Heart left ventricle (tissue), 16 donors: ENCODE results near the gene PLXNC1. TPM values are rescaled to one million over a fixed set of nuclear protein-coding genes. Genes with fewer than 3 reads are reported as not detected.
A peak's percentile ranks its signal among the peaks of the same experiment; 100 is the strongest.

ENCODE experiments used
- ATAC-seq, 4 donors: fragments of 200-7000 bp; cut with Tn5 transposase; one replicate each; pipeline ENCODE4 v1.9.1; 2020 to 2022; ENCODE audit warnings: moderate library complexity in 4 of 4, mild to moderate bottlenecking in 3 of 4, moderate number of reproducible peaks in 1 of 4
- DNase-seq, 5 donors: peaks; one replicate each; pipeline ENCODE4 v3.0.0-alpha.2; 2020
- H3K27ac ChIP-seq, 12 donors: fragments of 200-600 bp; sonication (generic) in 4 of 12; one replicate each; pipeline versions ENCODE4 v1.5.0 to v1.8.0; 2016 to 2022; ENCODE audit warnings: mild to moderate bottlenecking in 2 of 12
- H3K27me3 ChIP-seq, 9 donors: fragments of 200-600 bp; sonication (generic) in 2 of 9; one replicate each; pipeline versions ENCODE4 v1.5.1 to v1.8.0; 2016 to 2022; ENCODE audit warnings: mild to moderate bottlenecking in 3 of 9
- H3K36me3 ChIP-seq, 9 donors: fragments of 200-600 bp; sonication (generic) in 2 of 9; one replicate each; pipeline versions ENCODE4 v1.5.0 to v1.8.0; 2018 to 2022; ENCODE audit warnings: mild to moderate bottlenecking in 2 of 9
- H3K4me1 ChIP-seq, 12 donors: fragments of 200-600 bp; sonication (generic) in 4 of 12; one replicate each; pipeline versions ENCODE4 v1.5.0 to v1.8.0; 2016 to 2022; ENCODE audit warnings: mild to moderate bottlenecking in 3 of 12
- H3K4me3 ChIP-seq, 12 donors: fragments of 200-600 bp; sonication (generic) in 4 of 12; one replicate each; pipeline versions ENCODE4 v1.5.0 to v1.8.0; 2017 to 2022; ENCODE audit warnings: mild to moderate bottlenecking in 9 of 12, moderate library complexity in 4 of 12
- H3K9me3 ChIP-seq, 12 donors: fragments of 200-600 bp; sonication (generic) in 4 of 12; one replicate each; pipeline versions ENCODE4 v1.5.0 to v1.8.0; 2016 to 2022; ENCODE audit warnings: mild to moderate bottlenecking in 1 of 12
- CTCF ChIP-seq, 12 donors: fragments of 200-600 bp; sonication (generic) in 4 of 12; IDR thresholded peaks; one replicate each; pipeline versions ENCODE4 v1.5.0 to v1.8.0; 2018 to 2022; ENCODE audit warnings: antibody characterized with exemption in 12 of 12, mild to moderate bottlenecking in 5 of 12
- POLR2A ChIP-seq, 2 donors: fragments of 450-650 bp; IDR thresholded peaks; one replicate each; pipeline ENCODE4 v1.6.1; 2017; ENCODE audit warnings: antibody characterized with exemption in 2 of 2, mild to moderate bottlenecking in 2 of 2, moderate library complexity in 2 of 2
- WGBS, 4 donors: extraction: QIAGEN DNeasy Blood & Tissue Kit in 2 of 4; methylation state at CpG; one replicate each; pipeline versions ENCODE4 v1.1.5 to v1.1.7; 2013 to 2018; 5-methylcytosine and 5-hydroxymethylcytosine counted together
- intact Hi-C, 10 donors: fragments of 100-400 bp; cut with DNase I; formaldehyde crosslinking; loops; one replicate each; pipeline versions ENCODE4 v1.11.1 to v1.14.2; 2022
- long read RNA-seq, 3 donors: library from polyadenylated mRNA; unstranded; transcript quantifications; one replicate each; pipeline ENCODE4 v2.0.0, GENCODE V29; 2020 to 2021
- polyA plus RNA-seq, 2 donors: library from polyadenylated mRNA; stranded (reverse); fragments of 200-250 nt; gene quantifications; one replicate each; pipeline ENCODE4 v1.2.3, GENCODE V29; 2013
- total RNA-seq, 9 donors: library from RNA; depleted of rRNA in 2 of 9; stranded (reverse); fragments of >200 nt in 2 of 9; fragmentation: NEBNext Ultra II Directional in 3 of 9; extraction: Animal tissue kit (Norgen Biotek cat#: 25700) in 3 of 9; gene quantifications; one replicate each; pipeline versions ENCODE4 v1.1.0 to v1.2.4, GENCODE V29; 2016 to 2023
- donor health status: ischemic (EF 13 %, LVEDD 7.1; RV severe dilation, severe dysfunction).
- donor health status: healthy with polysubstance abuse.
- donor health status: DM: no; HTN: yes; CAD: no.
- donor health status: DM: no; HTN: no; CAD: no.
- donor health status: ischemic (EF 25% LVEDD 6.9; RV normal size, moderate dysfunction).
- donor health status: ischemic (EF 25% LVEDD 5.7; RV mildly dilated, moderate dysfunction).
- donor health status: healthy.
- donor health status: DM: yes; HTN: yes; CAD: no.
- donor health status: ischemic (EF 35%, LVEDD 5.7; RV mildly dilated, moderate dysfunction).
- donor health status: nonischemic (EF 11% LVEDD 7.7; RV severe dilation, severe dysfunction).
- donor health status: DM: yes; HTN: yes; CAD: no.
- donor health status: PGD.
- donor health status: ischemic (EF 29% LVEDD 5.4; RV normal size, mild dysfunction).
- donor health status: nonischemic (EF 23%, LVEDD 6.1; RV moderate dilation, normal function).

Gene PLXNC1
- total RNA-seq (10 to 100 TPM in 1 of 9 donors, 1 to 10 TPM in 8; 1.8 to 18.4 (median 3.1) TPM), polyA plus RNA-seq (1 to 10 TPM in 1 of 2 donors, under 1 TPM in 1; 0.84 to 1.1 TPM)
- long read RNA-seq, donor 1, partial matches to known transcripts: 0 of 2 reads
- long read RNA-seq, donor 1, other reads (novel, unspliced or antisense): 2 of 2 reads
- long read RNA-seq, donor 2, partial matches to known transcripts: 0 of 2 reads
- long read RNA-seq, donor 2, other reads (novel, unspliced or antisense): 2 of 2 reads
- long read RNA-seq, donor 3, partial matches to known transcripts: 0 of 1 reads
- long read RNA-seq, donor 3, other reads (novel, unspliced or antisense): 0 of 1 reads

GRCh38 chr12:94147991-94148738, at the start of gene PLXNC1:
Gene PLXNC1 (plus strand): TSS chr12:94148577. CDS start chr12:94148972, 395 bp downstream.
- DNase-seq (peak; percentile 58 to 88 (median 67)), ATAC-seq (peak in 3 of 4 donors; percentile 50 to 65 (median 57))
- Histone ChIP-seq H3K27ac (peak within 1 kb of the TSS in 6 of 12 donors; percentile 4 to 70 (median 24)), H3K27me3 (peaks cover 0 to 18% (median 2%) of the 10 kb centered on the region in 9 donors), H3K4me3 (peak within 1 kb of the TSS; percentile 51 to 80 (median 66)), H3K9me3 (no peaks in the 10 kb centered on the region), H3K36me3 (no peaks in the 10 kb centered on the region), H3K4me1 (peaks cover 0 to 51% (median 12%) of the 10 kb centered on the region in 12 donors)
- intact Hi-C loops: loop anchor here in 8 of 10 donors (2.0 to 10.0 kb wide), 8 partner anchors 137 to 1187 kb away; no protein-coding TSS in a partner anchor
- TF ChIP-seq CTCF (IDR thresholded peaks at IDR 0.05) (no peak), POLR2A (IDR thresholded peaks at IDR 0.05) (no peak)
- WGBS, 4 donors: 0 to 4% (median 1%) methylated on average over 21 to 69 of the region's 75 CpGs

DNA sequence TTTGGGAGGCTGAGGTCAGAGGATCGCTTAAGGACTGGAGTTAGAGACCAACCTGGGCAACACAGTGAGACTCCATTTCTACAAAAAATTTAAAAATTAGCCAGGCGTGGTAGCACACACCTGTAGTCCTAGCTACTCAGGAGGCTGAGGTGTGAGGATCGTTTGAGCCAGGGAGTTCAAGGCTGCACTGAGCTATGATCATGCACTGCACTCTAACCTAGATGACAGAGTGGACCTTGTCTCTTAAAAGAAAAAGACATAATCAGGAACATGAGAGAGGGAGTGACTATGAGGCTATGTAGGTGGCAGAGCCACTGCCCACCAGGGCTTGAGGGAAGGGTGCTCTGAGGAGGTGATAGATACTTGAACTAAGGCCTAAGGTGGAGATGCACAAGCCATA, 49.2 kb upstream of the PLXNC1 start:
- ATAC-seq (no peak), DNase-seq (no peak)
- no peak for TF ChIP-seq CTCF (IDR thresholded peaks at IDR 0.05)
- no peak for TF ChIP-seq POLR2A (IDR thresholded peaks at IDR 0.05)
- no peaks in the 10 kb centered on the region for H3K9me3 ChIP-seq
- H3K27ac ChIP-seq: no peak overlapping the region
- 92 to 98% (median 95%) methylated on average over 3 of the region's 3 CpGs for WGBS, 4 donors
- H3K4me1 ChIP-seq: peaks cover 0 to 17% (median 10%) of the 10 kb centered on the region in 12 donors
- H3K4me3 ChIP-seq: no peak overlapping the region
- no peaks in the 10 kb centered on the region for H3K36me3 ChIP-seq
- peaks cover 0 to 1% (median 0%) of the 10 kb centered on the region in 9 donors for H3K27me3 ChIP-seq
- intact Hi-C loops: loop anchor here in 4 of 10 donors (5.0 to 10.0 kb wide), 5 partner anchors 107 to 214 kb away; no protein-coding TSS in a partner anchor

DNA sequence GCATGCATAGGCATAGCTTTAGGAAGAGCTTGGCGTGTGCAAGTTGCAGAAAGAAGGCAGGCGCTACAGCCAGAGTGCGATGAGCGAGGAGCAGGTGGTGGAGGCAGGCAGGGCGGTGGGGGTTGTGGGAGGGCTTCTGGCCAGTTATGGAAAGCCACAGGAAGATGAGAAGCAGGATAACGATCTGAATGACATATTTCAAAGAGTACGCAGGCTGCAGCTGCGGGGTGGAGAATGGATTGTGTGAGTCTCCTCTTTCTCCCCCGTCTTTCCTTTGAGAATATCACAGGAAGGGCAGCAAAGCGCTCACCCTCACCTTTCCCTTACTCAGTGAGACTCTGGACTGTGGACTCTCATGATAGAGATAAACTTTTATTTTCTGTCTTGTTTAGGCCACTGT, 48.7 kb upstream of the PLXNC1 start:
- H3K36me3 ChIP-seq: no peaks in the 10 kb centered on the region
- ATAC-seq (peak in 1 of 4 donors; percentile 14), DNase-seq (no peak)
- H3K27ac ChIP-seq: no peak overlapping the region
- intact Hi-C loops: loop anchor here (2.0 to 10.0 kb wide), 24 partner anchors 107 to 1312 kb away; partner anchors contain the start of gene CRADD (in 5 of the 10)
- peaks cover 0 to 17% (median 10%) of the 10 kb centered on the region in 12 donors for H3K4me1 ChIP-seq
- TF ChIP-seq CTCF (IDR thresholded peaks at IDR 0.05) (no peak), POLR2A (IDR thresholded peaks at IDR 0.05) (no peak)
- WGBS, 4 donors: 52 to 68% (median 62%) methylated on average over 10 of the region's 10 CpGs
- H3K4me3 ChIP-seq: no peak overlapping the region
- H3K9me3 ChIP-seq: no peaks in the 10 kb centered on the region
- peaks cover 0 to 4% (median 0%) of the 10 kb centered on the region in 9 donors for H3K27me3 ChIP-seq
